ENCODE data around the gene SNX19.

- TF ChIP-seq ZFX (IDR thresholded peaks at IDR 0.05; ENCODE audit: borderline replicate concordance), result no peak
- TF ChIP-seq, protein P1, sequence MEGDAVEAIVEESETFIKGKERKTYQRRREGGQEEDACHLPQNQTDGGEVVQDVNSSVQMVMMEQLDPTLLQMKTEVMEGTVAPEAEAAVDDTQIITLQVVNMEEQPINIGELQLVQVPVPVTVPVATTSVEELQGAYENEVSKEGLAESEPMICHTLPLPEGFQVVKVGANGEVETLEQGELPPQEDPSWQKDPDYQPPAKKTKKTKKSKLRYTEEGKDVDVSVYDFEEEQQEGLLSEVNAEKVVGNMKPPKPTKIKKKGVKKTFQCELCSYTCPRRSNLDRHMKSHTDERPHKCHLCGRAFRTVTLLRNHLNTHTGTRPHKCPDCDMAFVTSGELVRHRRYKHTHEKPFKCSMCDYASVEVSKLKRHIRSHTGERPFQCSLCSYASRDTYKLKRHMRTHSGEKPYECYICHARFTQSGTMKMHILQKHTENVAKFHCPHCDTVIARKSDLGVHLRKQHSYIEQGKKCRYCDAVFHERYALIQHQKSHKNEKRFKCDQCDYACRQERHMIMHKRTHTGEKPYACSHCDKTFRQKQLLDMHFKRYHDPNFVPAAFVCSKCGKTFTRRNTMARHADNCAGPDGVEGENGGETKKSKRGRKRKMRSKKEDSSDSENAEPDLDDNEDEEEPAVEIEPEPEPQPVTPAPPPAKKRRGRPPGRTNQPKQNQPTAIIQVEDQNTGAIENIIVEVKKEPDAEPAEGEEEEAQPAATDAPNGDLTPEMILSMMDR (IDR thresholded peaks at IDR 0.05), result no peak
Measured at GRCh38 chr11:130947058-130947457, 30.8 kb upstream of the SNX19 start.
